Measurements from ENCODE around the gene MRPS34. TPM values are rescaled to one million over a fixed set of nuclear protein-coding genes. Genes with fewer than 3 reads are reported as not detected.

MRPS34 gene
- total and polyA plus RNA-seq, 9 of the 15 experiments (the other 6 are each of a cell fraction or from before 2014, with no cell fraction given) = 5.2 to 334 (median 92.8) TPM

DNA sequence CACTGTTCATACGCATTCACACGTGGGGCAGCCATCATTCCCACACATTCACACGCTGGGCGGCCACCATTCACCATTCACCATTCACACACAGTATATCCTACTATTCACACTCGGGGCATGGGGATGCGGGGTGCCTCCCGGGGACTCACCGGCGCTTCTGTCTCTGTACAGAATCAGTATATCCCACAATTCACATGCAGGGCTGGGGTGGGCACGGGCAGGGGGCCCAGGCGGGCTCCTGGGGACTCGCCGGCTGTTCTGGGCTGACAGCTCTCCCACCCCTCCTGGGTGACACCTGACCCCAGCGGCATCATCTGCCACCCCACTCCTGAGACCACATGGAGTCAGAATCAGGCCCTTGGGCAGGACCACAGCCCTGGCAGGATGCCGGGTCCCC, 11.2 kb downstream of the MRPS34 start:
- POLR2A ChIA-PET = no interaction called here
- Histone ChIP-seq H3K27me3 (ENCODE audit: control insufficient read depth in 2 of 2, insufficient read depth in 2 of 2, low read length in 2 of 2) (no peaks in the 10 kb centered on the region), H3K4me2 (ENCODE audit: insufficient read depth, low read length) (no peak overlapping the region), H3K36me3 (ENCODE audit: control insufficient read depth, insufficient read depth, low read length) (peaks cover 59% of the 10 kb centered on the region; the same call in 2 of the 3 replicates), H3K4me3 (no peak overlapping the region), H2AFZ (ENCODE audit: low read depth, low read length) (no peak overlapping the region), H3K4me1 (replicated peaks in 1 of 2; ENCODE audit: control insufficient read depth in 2 of 2, insufficient read depth in 2 of 2, low read length in 2 of 2) (peaks cover 9 to 78% of the 10 kb centered on the region in 2 experiments; a peak in 4 of 5 replicates), H3K9me3 (replicated peaks; ENCODE audit: control insufficient read depth, insufficient read depth, low read depth, low read length) (no peaks in the 10 kb centered on the region), H3K9ac (ENCODE audit: insufficient read depth in 1 of 2, low read depth in 2 of 2, low read length in 2 of 2) (no peak overlapping the region; a peak in 1 of 4 replicates), H4K20me1 (replicated peaks; ENCODE audit: control insufficient read depth, insufficient read depth, low read length) (no peaks in the 10 kb centered on the region), H3K9me1 (ENCODE audit: control insufficient read depth, insufficient read depth, low read length) (no peaks in the 10 kb centered on the region), H3K27ac (ENCODE audit: extremely low read depth, low read depth, low read length) (no peak overlapping the region), H3K79me2 (ENCODE audit: control insufficient read depth, insufficient read depth, low read length) (no peaks in the 10 kb centered on the region; the same call in 2 of the 3 replicates)
- CTCF ChIA-PET (ENCODE audit: low intra/inter-chr PET ratio) = no interaction called here
- TF ChIP-seq CTBP1 (IDR thresholded peaks at IDR 0.05; ENCODE audit: borderline replicate concordance) = no peak
- no peak for TF ChIP-seq HLTF (IDR thresholded peaks at IDR 0.05)
- TF ChIP-seq, protein P1, sequence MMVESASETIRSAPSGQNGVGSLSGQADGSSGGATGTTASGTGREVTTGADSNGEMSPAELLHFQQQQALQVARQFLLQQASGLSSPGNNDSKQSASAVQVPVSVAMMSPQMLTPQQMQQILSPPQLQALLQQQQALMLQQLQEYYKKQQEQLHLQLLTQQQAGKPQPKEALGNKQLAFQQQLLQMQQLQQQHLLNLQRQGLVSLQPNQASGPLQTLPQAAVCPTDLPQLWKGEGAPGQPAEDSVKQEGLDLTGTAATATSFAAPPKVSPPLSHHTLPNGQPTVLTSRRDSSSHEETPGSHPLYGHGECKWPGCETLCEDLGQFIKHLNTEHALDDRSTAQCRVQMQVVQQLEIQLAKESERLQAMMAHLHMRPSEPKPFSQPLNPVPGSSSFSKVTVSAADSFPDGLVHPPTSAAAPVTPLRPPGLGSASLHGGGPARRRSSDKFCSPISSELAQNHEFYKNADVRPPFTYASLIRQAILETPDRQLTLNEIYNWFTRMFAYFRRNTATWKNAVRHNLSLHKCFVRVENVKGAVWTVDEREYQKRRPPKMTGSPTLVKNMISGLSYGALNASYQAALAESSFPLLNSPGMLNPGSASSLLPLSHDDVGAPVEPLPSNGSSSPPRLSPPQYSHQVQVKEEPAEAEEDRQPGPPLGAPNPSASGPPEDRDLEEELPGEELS (CRISPR knock-in tag; IDR thresholded peaks at IDR 0.05; ENCODE audit: borderline replicate concordance) = no peak
- TF ChIP-seq PYGO2 (tag; IDR thresholded peaks at IDR 0.05) = no peak
- TF ChIP-seq ZNF445 (CRISPR knock-in tag; IDR thresholded peaks at IDR 0.05; ENCODE audit: low read depth) = no peak
- TF ChIP-seq SMAD3 (CRISPR knock-in tag; conservative IDR thresholded peaks at IDR 0.05) = no peak
- TF ChIP-seq KAT2B (IDR thresholded peaks at IDR 0.05; ENCODE audit: low read depth, low read length) = no peak
- no peak for TF ChIP-seq FOXM1 (IDR thresholded peaks at IDR 0.05; ENCODE audit: low read depth)
- no peak for TF ChIP-seq FOXM1 (CRISPR knock-in tag; IDR thresholded peaks at IDR 0.05; ENCODE audit: low read depth)
- TF ChIP-seq ELF2 (CRISPR knock-in tag; IDR thresholded peaks at IDR 0.05) = no peak
- TF ChIP-seq RFX1 (IDR thresholded peaks at IDR 0.05) = no peak
- no peak for TF ChIP-seq ELF1 (tag; IDR thresholded peaks at IDR 0.05)
- ATAC-seq (no peak), FAIRE-seq (no peak), DNase-seq (ENCODE audit: extremely low read depth in 1 of 4, low spot score in 3 of 4) (no peak)
- WGBS (ENCODE audit: insufficient coverage, low coverage, missing lambda C conversion rate) = 93% methylated on average over 14 of the region's 15 CpGs
- in situ Hi-C loops (cut with MboI) = loop anchor here (5.0 kb wide), 1 partner anchor 49 kb away; no protein-coding TSS in a partner anchor
- no TSS peak for BruUV-seq (replicated peaks)
- intact Hi-C loops (cut with micrococcal nuclease) = no loop called here
